PC-9 (cell line): ENCODE measurements around the gene SESN1. TPM values are rescaled to one million over a fixed set of nuclear protein-coding genes. Genes with fewer than 3 reads are reported as not detected.

Source experiments
- BruUV-seq: library from RNA; stranded (reverse); fragments of 400-500 nt; replicated peaks from 2 replicates; lab custom pipeline; 2021; lab: Mats Ljungman, UMichigan
- CTCF ChIA-PET: fragments of 300-600 bp; sonication (Branson Sonifier 250); formaldehyde crosslinking; loops from one replicate; lab custom pipeline; 2022; ENCODE audit warnings: antibody characterized with exemption; lab: Charles Lee
- POLR2A ChIA-PET: fragments of 300-600 bp; sonication (Branson Sonifier 250); formaldehyde crosslinking; loops from one replicate; lab custom pipeline; 2022; ENCODE audit warnings: antibody characterized with exemption; ENCODE audit not compliant: unreplicated experiment; lab: Charles Lee
- DNase-seq, 2 experiments: peaks; one replicate each; pipeline versions ENCODE4 v3.0.0 to v3.0.0-alpha.2; 2015 to 2022; ENCODE audit warnings: mixed read lengths in 1 of 2
- H2AFZ ChIP-seq: fragments of 200-600 bp; sonication (generic); 2 replicates; pipeline ENCODE4 v1.8.1; 2017; ENCODE audit warnings: antibody characterized with exemption
- H3F3A ChIP-seq: fragments of 200-600 bp; sonication (generic); 2 replicates; pipeline ENCODE4 v1.8.1; 2017; ENCODE audit warnings: antibody characterized with exemption, mild to moderate bottlenecking, low read depth; ENCODE audit not compliant: insufficient read depth
- H3K27ac ChIP-seq: fragments of 200-600 bp; sonication (generic); 2 replicates; pipeline ENCODE4 v1.6.1; 2016; ENCODE audit warnings: mixed run types
- H3K27me3 ChIP-seq: fragments of 200-600 bp; sonication (generic); 2 replicates; pipeline ENCODE4 v1.6.1; 2016; ENCODE audit warnings: low read depth, mixed run types; ENCODE audit not compliant: insufficient read depth
- H3K36me3 ChIP-seq: fragments of 200-600 bp; sonication (generic); 2 replicates; pipeline ENCODE4 v1.6.1; 2016; ENCODE audit warnings: low read depth, mixed run types
- H3K4me1 ChIP-seq: fragments of 200-600 bp; sonication (generic); replicated peaks from 2 replicates; pipeline ENCODE4 v1.6.1; 2016; ENCODE audit warnings: mixed run types; ENCODE audit not compliant: insufficient read depth
- H3K4me2 ChIP-seq: fragments of 200-600 bp; sonication (generic); 2 replicates; pipeline ENCODE4 v1.6.1; 2017; ENCODE audit warnings: mixed run types
- H3K4me3 ChIP-seq: fragments of 200-600 bp; sonication (generic); 2 replicates; pipeline ENCODE4 v1.6.1; 2016; ENCODE audit warnings: mixed run types
- H3K79me2 ChIP-seq: fragments of 200-600 bp; sonication (generic); 2 replicates; pipeline ENCODE4 v1.6.1; 2017; ENCODE audit warnings: low read depth, mixed run types
- H3K9me2 ChIP-seq: fragments of 200-600 bp; sonication (generic); 2 replicates; pipeline ENCODE4 v1.8.1; 2017; ENCODE audit warnings: mild to moderate bottlenecking; ENCODE audit not compliant: insufficient read depth
- H3K9me3 ChIP-seq: fragments of 200-600 bp; sonication (generic); 2 replicates; pipeline ENCODE4 v1.8.1; 2016; ENCODE audit warnings: low read depth; ENCODE audit not compliant: insufficient read depth
- H4K20me1 ChIP-seq: fragments of 200-600 bp; sonication (generic); 2 replicates; pipeline ENCODE4 v1.8.1; 2017; ENCODE audit not compliant: insufficient read depth
- EZH2 ChIP-seq: fragments of 200-600 bp; sonication (generic); IDR thresholded peaks from 2 replicates; pipeline ENCODE4 v1.8.0; 2017; ENCODE audit warnings: antibody characterized with exemption, low read depth
- intact Hi-C: fragments of 100-400 bp; cut with micrococcal nuclease; formaldehyde crosslinking; loops from one replicate; pipeline ENCODE4 v1.10.0; 2022; ENCODE audit not compliant: unreplicated experiment
- total RNA-seq: library from RNA; stranded (reverse); gene quantifications from 2 replicates; pipeline ENCODE4 v1.2.3, GENCODE V29; 2021
- TF ChIP-seq, protein P1 (sequence below): fragments of 200-600 bp; sonication (generic); conservative IDR thresholded peaks from 2 replicates; pipeline ENCODE4 v1.6.1; 2017; ENCODE audit warnings: mixed run types, antibody characterized with exemption, mild to moderate bottlenecking, moderate library complexity

The SESN1 gene
- total RNA-seq, 1 experiment from 2014 or later: 6.5 TPM

GRCh38 chr6:108942556-108943492 lies 151.8 kb downstream of the SESN1 start:
- peaks cover 8% of the 10 kb centered on the region; the same call in 1 of the 2 replicates for H3F3A ChIP-seq
- DNase-seq: no peak
- no peaks in the 10 kb centered on the region for H3K9me2 ChIP-seq
- no peaks in the 10 kb centered on the region for H3K79me2 ChIP-seq
- no peak overlapping the region for H3K4me3 ChIP-seq
- peaks cover 20% of the 10 kb centered on the region for H3K4me1 ChIP-seq
- H3K4me2 ChIP-seq: no peak overlapping the region
- no peak overlapping the region for H2AFZ ChIP-seq
- no peaks in the 10 kb centered on the region for H3K36me3 ChIP-seq
- ChIA-PET CTCF (no interaction called here), POLR2A (no interaction called here)
- no peaks in the 10 kb centered on the region for H3K27me3 ChIP-seq
- H3K27ac ChIP-seq: no peak overlapping the region
- no TSS peak for BruUV-seq
- TF ChIP-seq, protein P1, sequence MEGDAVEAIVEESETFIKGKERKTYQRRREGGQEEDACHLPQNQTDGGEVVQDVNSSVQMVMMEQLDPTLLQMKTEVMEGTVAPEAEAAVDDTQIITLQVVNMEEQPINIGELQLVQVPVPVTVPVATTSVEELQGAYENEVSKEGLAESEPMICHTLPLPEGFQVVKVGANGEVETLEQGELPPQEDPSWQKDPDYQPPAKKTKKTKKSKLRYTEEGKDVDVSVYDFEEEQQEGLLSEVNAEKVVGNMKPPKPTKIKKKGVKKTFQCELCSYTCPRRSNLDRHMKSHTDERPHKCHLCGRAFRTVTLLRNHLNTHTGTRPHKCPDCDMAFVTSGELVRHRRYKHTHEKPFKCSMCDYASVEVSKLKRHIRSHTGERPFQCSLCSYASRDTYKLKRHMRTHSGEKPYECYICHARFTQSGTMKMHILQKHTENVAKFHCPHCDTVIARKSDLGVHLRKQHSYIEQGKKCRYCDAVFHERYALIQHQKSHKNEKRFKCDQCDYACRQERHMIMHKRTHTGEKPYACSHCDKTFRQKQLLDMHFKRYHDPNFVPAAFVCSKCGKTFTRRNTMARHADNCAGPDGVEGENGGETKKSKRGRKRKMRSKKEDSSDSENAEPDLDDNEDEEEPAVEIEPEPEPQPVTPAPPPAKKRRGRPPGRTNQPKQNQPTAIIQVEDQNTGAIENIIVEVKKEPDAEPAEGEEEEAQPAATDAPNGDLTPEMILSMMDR: no peak
- TF ChIP-seq EZH2: no peak
- intact Hi-C loops: no loop called here
- H4K20me1 ChIP-seq: no peaks in the 10 kb centered on the region
- no peaks in the 10 kb centered on the region for H3K9me3 ChIP-seq

GRCh38 chr6:108941859-108942258 lies 152.8 kb downstream of the SESN1 start:
- no peak overlapping the region for H3K27ac ChIP-seq
- H3K9me3 ChIP-seq: no peaks in the 10 kb centered on the region
- BruUV-seq: no TSS peak
- no peak overlapping the region for H3K4me3 ChIP-seq
- no peaks in the 10 kb centered on the region for H3K9me2 ChIP-seq
- POLR2A ChIA-PET: no interaction called here
- peaks cover 18% of the 10 kb centered on the region for H3K4me1 ChIP-seq
- no peaks in the 10 kb centered on the region for H3K79me2 ChIP-seq
- H2AFZ ChIP-seq: no peak overlapping the region
- peaks cover 2% of the 10 kb centered on the region; the same call in 1 of the 2 replicates for H3F3A ChIP-seq
- H3K27me3 ChIP-seq: no peaks in the 10 kb centered on the region
- TF ChIP-seq, protein P1: no peak
- no peaks in the 10 kb centered on the region for H3K36me3 ChIP-seq
- CTCF ChIA-PET: no interaction called here
- H3K4me2 ChIP-seq: no peak overlapping the region
- intact Hi-C loops: no loop called here
- no peaks in the 10 kb centered on the region for H4K20me1 ChIP-seq
- DNase-seq: no peak

DNA sequence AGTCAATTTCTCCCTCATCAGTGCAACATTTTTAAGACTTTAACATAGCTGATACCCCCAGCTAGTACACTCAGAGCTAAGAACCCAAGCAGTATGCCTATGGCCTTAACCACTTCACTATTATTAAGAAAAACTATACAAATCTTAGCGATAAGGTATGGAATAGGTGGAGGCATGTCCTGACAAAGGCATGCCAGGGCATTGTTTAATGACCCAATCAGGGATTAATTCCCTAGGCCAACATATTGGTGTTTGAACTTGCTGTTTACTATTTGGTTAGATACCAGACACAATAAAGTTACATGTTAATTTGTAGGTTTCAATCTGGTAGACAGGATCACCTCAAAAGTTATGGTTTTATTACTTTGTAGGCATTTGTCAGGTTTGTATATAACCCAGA lies 153.4 kb downstream of the SESN1 start:
- no TSS peak for BruUV-seq
- TF ChIP-seq EZH2: no peak
- TF ChIP-seq, protein P1: no peak
- Histone ChIP-seq H2AFZ (no peak overlapping the region), H3K4me1 (peaks cover 13% of the 10 kb centered on the region), H3F3A (no peaks in the 10 kb centered on the region), H3K4me2 (no peak overlapping the region), H3K79me2 (no peaks in the 10 kb centered on the region), H3K36me3 (no peaks in the 10 kb centered on the region), H3K27me3 (no peaks in the 10 kb centered on the region), H3K9me3 (no peaks in the 10 kb centered on the region), H3K27ac (no peak overlapping the region), H3K4me3 (no peak overlapping the region), H3K9me2 (no peaks in the 10 kb centered on the region), H4K20me1 (no peaks in the 10 kb centered on the region)
- DNase-seq: no peak
- intact Hi-C loops: no loop called here
- CTCF ChIA-PET: interaction anchor here (0.6 kb wide), 1 partner anchor 798 kb away, joined by 3 read pairs; no protein-coding TSS in a partner anchor
- POLR2A ChIA-PET: no interaction called here
